Measurements from ENCODE around the gene KRT1.

DNA sequence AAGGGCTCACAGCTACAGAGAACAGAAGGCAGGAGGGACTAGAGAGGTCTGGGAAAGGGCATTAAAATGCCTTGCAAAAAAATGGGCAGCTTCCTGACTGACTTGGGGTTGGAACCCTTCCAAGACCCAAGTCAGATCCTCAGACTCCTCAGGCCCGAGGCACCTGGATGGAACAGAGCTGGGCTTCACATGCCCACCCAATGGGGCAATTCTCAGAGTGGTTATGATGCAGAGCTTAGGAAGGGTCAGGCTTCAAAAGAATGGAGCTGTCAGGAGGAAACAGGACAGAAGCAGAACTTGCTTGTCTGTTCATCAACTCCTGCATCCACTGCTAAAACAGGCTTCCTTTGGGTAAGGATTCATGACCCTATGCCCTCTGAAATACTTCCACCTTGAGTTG is 9.7 kb upstream of the KRT1 start:
- TF ChIP-seq, protein P1, sequence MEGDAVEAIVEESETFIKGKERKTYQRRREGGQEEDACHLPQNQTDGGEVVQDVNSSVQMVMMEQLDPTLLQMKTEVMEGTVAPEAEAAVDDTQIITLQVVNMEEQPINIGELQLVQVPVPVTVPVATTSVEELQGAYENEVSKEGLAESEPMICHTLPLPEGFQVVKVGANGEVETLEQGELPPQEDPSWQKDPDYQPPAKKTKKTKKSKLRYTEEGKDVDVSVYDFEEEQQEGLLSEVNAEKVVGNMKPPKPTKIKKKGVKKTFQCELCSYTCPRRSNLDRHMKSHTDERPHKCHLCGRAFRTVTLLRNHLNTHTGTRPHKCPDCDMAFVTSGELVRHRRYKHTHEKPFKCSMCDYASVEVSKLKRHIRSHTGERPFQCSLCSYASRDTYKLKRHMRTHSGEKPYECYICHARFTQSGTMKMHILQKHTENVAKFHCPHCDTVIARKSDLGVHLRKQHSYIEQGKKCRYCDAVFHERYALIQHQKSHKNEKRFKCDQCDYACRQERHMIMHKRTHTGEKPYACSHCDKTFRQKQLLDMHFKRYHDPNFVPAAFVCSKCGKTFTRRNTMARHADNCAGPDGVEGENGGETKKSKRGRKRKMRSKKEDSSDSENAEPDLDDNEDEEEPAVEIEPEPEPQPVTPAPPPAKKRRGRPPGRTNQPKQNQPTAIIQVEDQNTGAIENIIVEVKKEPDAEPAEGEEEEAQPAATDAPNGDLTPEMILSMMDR (IDR thresholded peaks at IDR 0.05), result no peak
- TF ChIP-seq POLR2A (IDR thresholded peaks at IDR 0.05), result no peak
